ENCODE results near the gene PITPNM3.

Gene PITPNM3

DNA sequence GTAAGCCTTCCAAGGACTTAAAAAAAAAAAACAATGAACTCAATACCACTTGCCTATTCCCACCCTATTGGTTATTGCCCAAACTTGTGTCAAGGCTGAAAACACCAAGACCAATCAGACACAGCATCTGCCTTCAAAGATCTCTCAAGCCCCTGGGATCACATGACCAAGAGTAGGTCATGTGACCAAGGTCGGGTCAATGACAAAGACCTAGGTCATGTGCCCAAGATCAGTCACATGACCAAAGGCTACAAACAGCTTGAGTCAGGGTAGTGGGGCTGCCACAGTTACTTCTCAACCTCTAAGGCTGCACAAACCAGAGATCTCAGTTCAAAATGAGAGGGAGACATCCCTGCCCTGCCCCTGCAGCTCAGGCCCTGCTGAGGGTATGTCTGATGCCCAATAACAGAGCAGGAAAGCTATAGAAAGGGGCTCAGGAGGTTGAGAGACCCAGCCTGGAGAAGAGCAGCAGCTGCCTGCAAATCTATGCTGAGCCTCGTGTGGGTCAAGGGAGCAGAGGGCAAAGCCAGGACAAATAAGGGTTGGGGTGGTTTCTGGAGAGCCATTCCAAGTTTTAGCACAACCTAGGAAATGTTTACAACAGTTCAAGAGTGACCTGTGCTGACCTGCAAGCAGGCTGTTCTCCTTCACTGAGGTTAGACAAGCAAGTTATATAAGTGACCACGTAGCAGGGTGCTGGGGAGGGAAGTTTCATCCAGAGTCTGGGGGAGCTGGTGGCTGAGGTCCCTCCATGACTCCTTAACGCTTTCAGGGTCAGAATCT lies 63.3 kb downstream of the PITPNM3 start:
- Histone ChIP-seq H3K9ac (no peak overlapping the region), H3K36me3 (ENCODE audit: control insufficient read depth, insufficient read depth, low read length) (no peaks in the 10 kb centered on the region), H3K27ac (no peak overlapping the region), H3K4me2 (ENCODE audit: low read length) (no peak overlapping the region), H3K4me1 (no peaks in the 10 kb centered on the region), H3K27me3 (ENCODE audit: control insufficient read depth, insufficient read depth, low read length) (no peaks in the 10 kb centered on the region), H3K79me2 (no peaks in the 10 kb centered on the region), H3K9me3 (ENCODE audit: control insufficient read depth, low read length) (no peaks in the 10 kb centered on the region), H3K4me3 (ENCODE audit: low read depth, low read length) (no peak overlapping the region), H2AFZ (no peak overlapping the region)
- TF ChIP-seq, protein P1, sequence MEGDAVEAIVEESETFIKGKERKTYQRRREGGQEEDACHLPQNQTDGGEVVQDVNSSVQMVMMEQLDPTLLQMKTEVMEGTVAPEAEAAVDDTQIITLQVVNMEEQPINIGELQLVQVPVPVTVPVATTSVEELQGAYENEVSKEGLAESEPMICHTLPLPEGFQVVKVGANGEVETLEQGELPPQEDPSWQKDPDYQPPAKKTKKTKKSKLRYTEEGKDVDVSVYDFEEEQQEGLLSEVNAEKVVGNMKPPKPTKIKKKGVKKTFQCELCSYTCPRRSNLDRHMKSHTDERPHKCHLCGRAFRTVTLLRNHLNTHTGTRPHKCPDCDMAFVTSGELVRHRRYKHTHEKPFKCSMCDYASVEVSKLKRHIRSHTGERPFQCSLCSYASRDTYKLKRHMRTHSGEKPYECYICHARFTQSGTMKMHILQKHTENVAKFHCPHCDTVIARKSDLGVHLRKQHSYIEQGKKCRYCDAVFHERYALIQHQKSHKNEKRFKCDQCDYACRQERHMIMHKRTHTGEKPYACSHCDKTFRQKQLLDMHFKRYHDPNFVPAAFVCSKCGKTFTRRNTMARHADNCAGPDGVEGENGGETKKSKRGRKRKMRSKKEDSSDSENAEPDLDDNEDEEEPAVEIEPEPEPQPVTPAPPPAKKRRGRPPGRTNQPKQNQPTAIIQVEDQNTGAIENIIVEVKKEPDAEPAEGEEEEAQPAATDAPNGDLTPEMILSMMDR (IDR thresholded peaks at IDR 0.05): no peak

DNA sequence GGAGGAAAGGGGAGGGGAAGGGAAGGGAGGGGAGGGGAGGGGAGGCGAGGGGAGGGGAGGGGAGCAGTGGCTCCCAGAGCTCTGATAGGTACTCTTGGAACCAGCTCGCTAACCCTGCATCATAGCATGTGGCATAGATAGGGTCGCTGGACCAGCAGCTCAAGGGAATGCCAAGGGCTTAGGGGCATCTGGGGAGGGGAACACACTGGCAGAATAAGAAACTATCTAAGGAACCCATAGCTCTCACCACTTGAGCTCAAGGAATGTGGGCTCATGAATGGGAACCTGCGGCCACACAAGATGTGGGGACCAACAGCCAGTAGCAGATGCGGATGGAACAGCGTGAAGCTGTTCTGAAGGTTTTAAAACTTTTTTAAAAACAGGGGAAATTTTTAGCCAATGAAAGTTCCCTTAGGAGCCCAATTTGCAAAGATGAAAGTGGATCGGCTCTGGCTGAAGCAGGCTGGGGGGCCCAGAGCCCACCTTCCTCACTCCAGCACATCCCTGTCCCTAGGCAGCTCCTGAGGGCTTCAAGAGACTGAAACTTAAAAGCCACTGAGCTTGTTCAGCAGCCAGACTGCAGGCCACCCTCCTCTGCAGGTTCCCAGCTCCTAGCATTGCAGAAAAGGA lies 65.2 kb downstream of the PITPNM3 start:
- no peak overlapping the region for H3K4me2 ChIP-seq (ENCODE audit: low read length)
- TF ChIP-seq, protein P1 (IDR thresholded peaks at IDR 0.05): no peak
- no peak overlapping the region for H3K9ac ChIP-seq
- no peak overlapping the region for H3K4me3 ChIP-seq (ENCODE audit: low read depth, low read length)
- no peaks in the 10 kb centered on the region for H3K4me1 ChIP-seq
- no peaks in the 10 kb centered on the region for H3K36me3 ChIP-seq (ENCODE audit: control insufficient read depth, insufficient read depth, low read length)
- H3K9me3 ChIP-seq (ENCODE audit: control insufficient read depth, low read length): no peaks in the 10 kb centered on the region
- no peaks in the 10 kb centered on the region for H3K27me3 ChIP-seq (ENCODE audit: control insufficient read depth, insufficient read depth, low read length)
- no peak overlapping the region for H2AFZ ChIP-seq
- H3K79me2 ChIP-seq: no peaks in the 10 kb centered on the region
- no peak overlapping the region for H3K27ac ChIP-seq

DNA sequence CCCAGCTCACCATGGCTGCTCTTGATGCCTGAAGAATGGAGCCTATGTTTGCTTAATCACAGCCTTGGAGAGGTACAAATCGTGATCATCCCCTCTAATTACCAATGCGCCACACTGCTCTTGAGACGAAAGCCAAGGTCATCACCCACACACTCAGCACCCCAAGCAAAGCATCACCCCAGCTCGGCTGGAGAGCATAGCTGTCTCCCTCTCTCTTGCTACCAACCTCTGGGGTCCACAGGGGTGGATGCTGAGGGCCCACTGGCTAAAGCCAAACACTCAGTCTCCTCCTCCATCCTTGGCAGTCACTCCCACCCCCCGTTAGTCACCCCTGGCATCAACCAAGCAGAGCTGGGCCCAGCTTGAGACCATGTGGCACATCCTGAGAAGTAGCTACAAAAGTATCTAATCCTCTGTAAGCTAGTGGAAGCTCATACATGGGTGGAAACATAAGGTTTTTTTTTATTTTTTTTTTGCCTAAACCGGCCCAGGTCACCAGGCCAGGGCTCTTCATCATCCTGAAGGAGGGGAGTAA lies 67.3 kb downstream of the PITPNM3 start:
- Histone ChIP-seq H3K4me3 (ENCODE audit: low read depth, low read length) (no peak overlapping the region), H3K9ac (no peak overlapping the region), H3K9me3 (ENCODE audit: control insufficient read depth, low read length) (no peaks in the 10 kb centered on the region), H3K36me3 (ENCODE audit: control insufficient read depth, insufficient read depth, low read length) (no peaks in the 10 kb centered on the region), H3K4me2 (ENCODE audit: low read length) (no peak overlapping the region), H3K79me2 (no peaks in the 10 kb centered on the region), H3K4me1 (no peaks in the 10 kb centered on the region), H2AFZ (no peak overlapping the region), H3K27me3 (ENCODE audit: control insufficient read depth, insufficient read depth, low read length) (no peaks in the 10 kb centered on the region), H3K27ac (no peak overlapping the region)
- TF ChIP-seq, protein P1 (IDR thresholded peaks at IDR 0.05): no peak

GRCh38 chr17:6488008-6488539 lies 68.3 kb downstream of the PITPNM3 start:
- Histone ChIP-seq H3K4me2 (ENCODE audit: low read length) (no peak overlapping the region), H2AFZ (no peak overlapping the region), H3K4me3 (ENCODE audit: low read depth, low read length) (no peak overlapping the region), H3K27ac (no peak overlapping the region), H3K79me2 (no peaks in the 10 kb centered on the region), H3K9me3 (ENCODE audit: control insufficient read depth, low read length) (no peaks in the 10 kb centered on the region), H3K36me3 (ENCODE audit: control insufficient read depth, insufficient read depth, low read length) (no peaks in the 10 kb centered on the region), H3K27me3 (ENCODE audit: control insufficient read depth, insufficient read depth, low read length) (no peaks in the 10 kb centered on the region), H3K4me1 (no peaks in the 10 kb centered on the region), H3K9ac (no peak overlapping the region)
- TF ChIP-seq, protein P1 (IDR thresholded peaks at IDR 0.05): no peak
